Lung (tissue), 12 donors: ENCODE measurements around the gene BICC1. TPM values are rescaled to one million over a fixed set of nuclear protein-coding genes. Genes with fewer than 3 reads are reported as not detected.

Experiments used
- ATAC-seq: fragments of 200-7000 bp; cut with Tn5 transposase; one replicate; pipeline ENCODE4 v1.9.1; 2020; ENCODE audit warnings: moderate number of reproducible peaks; ENCODE audit not compliant: insufficient read depth, low FRiP score
- DNase-seq, 3 donors: peaks; one replicate each; pipeline ENCODE4 v3.0.0-alpha.2; 2013 to 2017
- H3K27ac ChIP-seq, 2 donors: one replicate each; pipeline ENCODE4 v1.5.1; 2013; ENCODE audit warnings: mild to moderate bottlenecking in 2 of 2, moderate library complexity in 2 of 2, control low read depth in 1 of 2, inconsistent platforms in 1 of 2, low read depth in 1 of 2, low read length in 1 of 2
- H3K27me3 ChIP-seq, 3 donors: one replicate each; pipeline ENCODE4 v1.5.1; 2013; ENCODE audit warnings: low read length in 2 of 3; ENCODE audit not compliant: control insufficient read depth in 3 of 3, insufficient read depth in 3 of 3
- H3K36me3 ChIP-seq, 4 donors: one replicate each; pipeline ENCODE4 v1.5.1; 2013; ENCODE audit warnings: low read length in 4 of 4, mild to moderate bottlenecking in 1 of 4, moderate library complexity in 1 of 4; ENCODE audit not compliant: control insufficient read depth in 4 of 4, insufficient read depth in 4 of 4
- H3K4me1 ChIP-seq, 5 donors: one replicate each; pipeline ENCODE4 v1.5.1; 2013; ENCODE audit warnings: low read length in 5 of 5, mild to moderate bottlenecking in 2 of 5, moderate library complexity in 1 of 5; ENCODE audit not compliant: control insufficient read depth in 5 of 5, insufficient read depth in 5 of 5
- H3K4me3 ChIP-seq: one replicate; pipeline ENCODE4 v1.5.1; 2013; ENCODE audit warnings: mild to moderate bottlenecking, control low read depth, moderate library complexity
- H3K9ac ChIP-seq, 2 donors: one replicate each; pipeline ENCODE4 v1.5.1; 2013; ENCODE audit warnings: low read length in 2 of 2, control low read depth in 1 of 2; ENCODE audit not compliant: insufficient read depth in 1 of 2
- H3K9me3 ChIP-seq, 4 donors: one replicate each; pipeline ENCODE4 v1.5.1; 2013; ENCODE audit warnings: low read length in 3 of 4, mild to moderate bottlenecking in 1 of 4, moderate library complexity in 1 of 4; ENCODE audit not compliant: control insufficient read depth in 4 of 4, insufficient read depth in 3 of 4
- WGBS, 2 donors: extraction: QIAGEN DNeasy Blood & Tissue Kit; methylation state at CpG; one replicate each; pipeline ENCODE4 v1.1.7; 2013; 5-methylcytosine and 5-hydroxymethylcytosine counted together
- polyA plus RNA-seq, 2 donors: library from polyadenylated mRNA; stranded (reverse); fragments of 200-250 nt; gene quantifications; one replicate each; pipeline ENCODE4 v1.2.1, GENCODE V29; 2013
- total RNA-seq, 2 donors: library from RNA; depleted of rRNA in 1 of 2; stranded (reverse); fragments of >200 nt in 1 of 2; gene quantifications; one replicate each; pipeline ENCODE4 v1.2.1, GENCODE V29; 2014 to 2021
- TF ChIP-seq, protein P1 (sequence below): IDR thresholded peaks from 2 replicates; pipeline ENCODE4 v1.5.1; 2012; ENCODE audit warnings: mild to moderate bottlenecking; ENCODE audit errors: control extremely low read depth, extremely low read depth
- donor health status: control.
- donor health status: control.
- donor health status: Bipolar disorder and iron deficiency.
- donor health status: healthy.
- donor health status: DM: yes; HTN: yes; CAD: no.

Gene BICC1
- total and polyA plus RNA-seq, 4 donors: 2.3 to 43.1 (median 5.9) TPM

DNA sequence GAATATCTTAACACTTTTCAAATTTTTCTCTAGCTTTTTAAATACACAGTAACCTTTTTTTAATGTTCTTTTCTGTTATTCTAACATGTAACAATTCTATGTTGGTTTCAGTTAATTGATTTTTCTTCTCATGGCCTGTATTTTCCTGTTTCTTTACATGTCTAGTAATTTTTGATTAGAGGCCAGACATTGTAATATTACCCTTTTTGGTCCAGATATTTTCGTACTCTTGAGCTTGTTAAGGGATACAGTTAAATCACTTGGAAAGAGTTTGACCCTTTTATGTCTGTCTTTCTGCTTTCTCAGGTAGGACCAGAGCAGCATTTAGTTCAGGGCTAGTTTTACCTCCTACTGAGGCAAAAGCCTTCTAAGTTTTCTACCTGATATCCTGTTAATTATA is 45.0 kb downstream of the BICC1 start:
- 88 to 90% methylated on average over 1 of the region's 1 CpG for WGBS, 2 donors
- Histone ChIP-seq H3K27me3 (no peaks in the 10 kb centered on the region), H3K9ac (no peak overlapping the region), H3K9me3 (peaks cover under 1 to 15% (median 5%) of the 10 kb centered on the region in 4 donors), H3K4me1 (no peaks in the 10 kb centered on the region), H3K27ac (no peak overlapping the region), H3K36me3 (peaks cover 0 to 6% (median 0%) of the 10 kb centered on the region in 4 donors), H3K4me3 (no peak overlapping the region)
- DNase-seq (no peak), ATAC-seq (no peak)
- TF ChIP-seq, protein P1, sequence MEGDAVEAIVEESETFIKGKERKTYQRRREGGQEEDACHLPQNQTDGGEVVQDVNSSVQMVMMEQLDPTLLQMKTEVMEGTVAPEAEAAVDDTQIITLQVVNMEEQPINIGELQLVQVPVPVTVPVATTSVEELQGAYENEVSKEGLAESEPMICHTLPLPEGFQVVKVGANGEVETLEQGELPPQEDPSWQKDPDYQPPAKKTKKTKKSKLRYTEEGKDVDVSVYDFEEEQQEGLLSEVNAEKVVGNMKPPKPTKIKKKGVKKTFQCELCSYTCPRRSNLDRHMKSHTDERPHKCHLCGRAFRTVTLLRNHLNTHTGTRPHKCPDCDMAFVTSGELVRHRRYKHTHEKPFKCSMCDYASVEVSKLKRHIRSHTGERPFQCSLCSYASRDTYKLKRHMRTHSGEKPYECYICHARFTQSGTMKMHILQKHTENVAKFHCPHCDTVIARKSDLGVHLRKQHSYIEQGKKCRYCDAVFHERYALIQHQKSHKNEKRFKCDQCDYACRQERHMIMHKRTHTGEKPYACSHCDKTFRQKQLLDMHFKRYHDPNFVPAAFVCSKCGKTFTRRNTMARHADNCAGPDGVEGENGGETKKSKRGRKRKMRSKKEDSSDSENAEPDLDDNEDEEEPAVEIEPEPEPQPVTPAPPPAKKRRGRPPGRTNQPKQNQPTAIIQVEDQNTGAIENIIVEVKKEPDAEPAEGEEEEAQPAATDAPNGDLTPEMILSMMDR: no peak

- 97% methylated on average over 2 of the region's 2 CpGs for WGBS, 2 donors
- Histone ChIP-seq H3K27me3 (no peaks in the 10 kb centered on the region), H3K9me3 (peaks cover 4 to 17% (median 6%) of the 10 kb centered on the region in 4 donors), H3K4me3 (no peak overlapping the region), H3K9ac (no peak overlapping the region), H3K4me1 (no peaks in the 10 kb centered on the region), H3K27ac (no peak overlapping the region), H3K36me3 (peaks cover 0 to 6% (median 0%) of the 10 kb centered on the region in 4 donors)
- DNase-seq (no peak), ATAC-seq (no peak)
- TF ChIP-seq, protein P1: no peak
These were observed 47.4 kb downstream of the BICC1 start for GRCh38 chr10:58560068-58560467.

DNA sequence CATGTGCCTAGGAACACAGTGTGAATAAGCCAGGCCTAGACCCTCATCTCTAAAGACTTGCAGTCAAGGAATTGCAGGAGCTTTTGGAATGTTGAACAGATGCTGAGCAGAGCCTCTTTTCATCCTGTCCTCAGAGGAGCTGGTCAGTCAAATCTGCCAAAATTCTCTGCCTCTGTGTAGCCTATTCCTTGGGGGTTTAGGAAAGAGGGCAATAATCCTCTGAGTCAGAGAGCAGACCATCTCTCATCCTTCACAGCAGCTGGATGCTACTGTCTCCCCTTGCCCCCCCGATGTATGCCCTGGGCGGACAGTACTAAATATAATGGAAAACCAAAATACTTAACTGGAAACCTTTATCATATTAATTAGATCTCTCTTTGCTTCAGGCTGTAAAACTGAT is 52.6 kb downstream of the BICC1 start:
- WGBS, 2 donors: 94 to 98% methylated on average over 2 of the region's 2 CpGs
- TF ChIP-seq, protein P1: no peak
- Histone ChIP-seq H3K9ac (no peak overlapping the region), H3K27ac (no peak overlapping the region), H3K4me1 (no peaks in the 10 kb centered on the region), H3K27me3 (no peaks in the 10 kb centered on the region), H3K9me3 (peaks cover 0 to 11% (median 3%) of the 10 kb centered on the region in 4 donors), H3K4me3 (no peak overlapping the region), H3K36me3 (peaks cover 0 to 3% (median 0%) of the 10 kb centered on the region in 4 donors)
- no peak for ATAC-seq
- DNase-seq: no peak

DNA sequence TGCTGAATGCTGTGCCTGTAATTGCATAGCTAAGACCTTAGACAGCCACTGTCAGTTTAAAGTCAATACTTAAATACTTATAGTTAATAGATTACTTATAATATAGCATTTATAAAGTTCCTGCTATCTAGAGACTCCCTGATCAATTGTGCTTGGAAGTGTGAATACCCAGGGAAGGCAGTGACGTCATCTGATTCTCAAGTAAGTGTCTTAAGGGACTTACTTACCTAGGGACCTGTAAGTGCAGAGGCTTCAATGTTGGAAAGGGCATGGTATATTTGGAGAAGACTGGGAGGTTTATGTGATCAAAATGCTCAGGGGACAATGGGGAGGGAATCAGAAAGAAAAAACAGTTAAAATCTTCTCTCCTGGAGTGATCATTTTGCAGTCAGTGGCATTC is 55.0 kb downstream of the BICC1 start:
- Histone ChIP-seq H3K27ac (no peak overlapping the region), H3K9ac (no peak overlapping the region), H3K9me3 (peaks cover 0 to 12% (median 3%) of the 10 kb centered on the region in 4 donors), H3K36me3 (peaks cover 0 to 3% (median 0%) of the 10 kb centered on the region in 4 donors), H3K4me3 (no peak overlapping the region), H3K4me1 (no peaks in the 10 kb centered on the region), H3K27me3 (no peaks in the 10 kb centered on the region)
- no peak for ATAC-seq
- DNase-seq: no peak
- TF ChIP-seq, protein P1: no peak
- 72 to 77% methylated on average over 1 of the region's 1 CpG for WGBS, 2 donors
